CD4-positive, alpha-beta T cell treated with Interleukin-6 at 100 ng/mL for 8 hours (primary cell): ENCODE results near the gene REL.
"Not testable (repeated sequence)": the region's sequence is repeated elsewhere in the genome, so short reads cannot be mapped to it uniquely, and the experiment has no call there.

Source experiments
- DNase-seq: peaks from one replicate; pipeline ENCODE4 v3.0.0-alpha.2; 2020; ENCODE audit warnings: mixed read lengths, low spot score

REL gene

DNA sequence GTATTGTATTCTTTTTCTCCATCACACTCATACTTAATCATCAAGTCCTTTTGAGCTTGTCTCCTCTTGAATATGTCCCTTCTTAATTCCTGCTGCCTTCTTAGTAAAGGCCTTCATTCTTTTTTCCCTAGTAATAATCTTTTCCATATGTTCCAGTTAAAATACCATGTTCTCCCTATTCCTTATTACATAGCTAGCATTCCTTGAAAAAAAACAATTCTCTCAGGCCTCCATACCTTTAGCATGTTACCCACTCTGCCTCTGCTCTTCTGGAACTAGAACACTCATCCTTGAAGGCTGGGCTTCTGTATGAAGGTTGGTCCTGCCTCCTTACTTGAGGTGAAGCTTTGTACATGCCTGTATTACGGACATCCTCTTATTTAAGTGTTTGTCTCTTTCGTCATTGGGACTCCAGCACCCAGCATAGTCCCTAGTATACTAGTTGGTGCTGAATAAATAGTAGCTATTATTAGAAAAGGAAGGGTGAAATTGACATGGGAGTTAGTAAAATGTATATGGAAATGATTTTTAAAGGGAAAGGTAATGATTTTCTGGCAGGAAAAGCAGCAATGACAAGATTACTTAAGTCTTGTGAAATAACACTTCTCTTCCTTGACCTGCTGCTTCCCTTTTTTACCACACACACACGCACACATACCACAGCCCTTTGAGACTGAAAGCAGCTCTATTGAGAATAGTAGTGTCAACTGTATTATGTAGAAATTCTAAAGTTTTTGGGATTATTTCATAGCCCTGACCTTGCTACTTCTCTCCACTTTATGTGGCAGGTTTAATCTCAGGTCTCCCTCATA lies 45.6 kb downstream of the REL start:
- no peak for DNase-seq

GRCh38 chr2:60932061-60932460 lies 50.7 kb downstream of the REL start:
- not testable (repeated sequence) for DNase-seq

DNA sequence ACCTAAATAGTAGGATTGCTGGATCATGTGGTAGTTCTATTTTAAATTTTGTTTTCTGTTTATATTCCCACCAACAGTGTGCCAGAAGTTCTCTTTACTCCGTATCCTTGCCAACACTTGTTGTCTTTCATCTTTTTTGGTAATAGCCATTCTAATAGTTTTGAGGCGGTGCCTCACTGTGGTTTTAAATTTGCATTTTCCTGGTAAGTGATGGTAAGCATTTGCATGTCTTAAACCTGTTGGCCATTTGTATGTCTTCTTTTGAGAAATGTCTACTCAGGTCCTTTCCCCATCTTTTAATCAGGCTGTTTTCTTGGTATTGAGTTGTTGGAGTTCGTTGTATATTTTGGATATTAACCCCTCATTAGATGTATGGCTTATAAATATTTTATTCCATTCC lies 51.6 kb downstream of the REL start:
- no peak for DNase-seq

- no peak for DNase-seq
These were observed 52.9 kb downstream of the REL start for GRCh38 chr2:60934165-60934722.

GRCh38 chr2:60936757-60937156 lies 55.4 kb downstream of the REL start:
- no peak for DNase-seq

- DNase-seq: no peak
These were observed 56.9 kb downstream of the REL start for GRCh38 chr2:60938301-60938700.

DNA sequence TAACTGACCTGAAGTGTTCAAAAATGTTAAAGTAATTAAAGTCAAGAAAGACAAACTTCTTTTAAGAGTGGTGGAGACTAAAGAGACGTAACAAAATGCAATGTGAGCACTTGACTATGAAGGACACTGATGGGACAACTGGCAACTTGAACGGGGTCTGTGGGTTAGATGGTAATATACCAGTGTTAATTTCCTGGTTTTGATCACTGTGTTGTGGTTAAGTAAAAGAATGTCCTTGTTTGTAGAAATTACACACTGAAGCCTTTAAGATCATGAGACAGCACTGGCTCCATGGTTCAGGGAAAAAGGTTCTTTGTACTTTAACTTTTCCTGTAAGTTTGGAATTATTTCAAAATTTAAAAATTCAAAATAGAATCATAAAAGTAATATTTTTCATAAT lies 58.2 kb downstream of the REL start:
- DNase-seq: no peak

GRCh38 chr2:60945341-60945740 lies 64.0 kb downstream of the REL start:
- no peak for DNase-seq

DNA sequence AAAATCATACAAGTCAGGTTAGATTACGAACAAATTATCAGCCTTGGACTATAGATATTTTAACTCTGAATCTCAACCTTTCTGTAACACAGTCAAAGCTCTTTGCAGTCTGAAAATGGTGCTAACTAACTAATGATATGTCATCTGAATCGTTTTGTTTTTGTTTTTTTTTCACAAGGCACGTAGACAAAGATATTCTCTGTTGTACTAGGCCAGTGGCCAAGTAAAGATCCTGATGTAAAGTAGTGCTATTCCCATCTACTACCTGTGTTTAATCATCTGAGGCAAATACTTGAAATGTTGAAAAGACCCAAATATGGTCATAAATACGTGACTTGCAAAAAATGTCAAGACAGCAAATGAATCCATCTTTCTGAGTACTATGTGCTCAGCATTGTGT lies 65.7 kb downstream of the REL start:
- no peak for DNase-seq

DNA sequence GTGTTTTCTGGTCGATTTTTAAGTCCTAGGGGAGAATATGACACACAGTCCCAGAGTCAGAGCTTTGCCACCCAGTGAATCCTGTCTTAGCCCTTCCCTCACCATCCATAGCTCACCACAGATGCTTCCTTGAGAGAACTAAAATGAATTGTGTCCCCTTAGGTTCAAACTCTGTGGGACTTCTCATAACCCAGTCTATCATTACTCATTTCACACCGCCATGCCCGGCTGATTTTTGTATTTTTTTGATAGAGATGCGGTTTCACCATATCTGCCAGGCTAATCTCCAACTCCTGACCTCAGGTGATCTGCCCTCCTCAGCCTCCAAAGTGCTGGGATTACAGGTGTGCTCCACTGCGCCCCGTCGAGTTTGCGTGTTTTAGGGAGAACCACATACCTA lies 66.8 kb downstream of the REL start:
- DNase-seq: no peak

DNA sequence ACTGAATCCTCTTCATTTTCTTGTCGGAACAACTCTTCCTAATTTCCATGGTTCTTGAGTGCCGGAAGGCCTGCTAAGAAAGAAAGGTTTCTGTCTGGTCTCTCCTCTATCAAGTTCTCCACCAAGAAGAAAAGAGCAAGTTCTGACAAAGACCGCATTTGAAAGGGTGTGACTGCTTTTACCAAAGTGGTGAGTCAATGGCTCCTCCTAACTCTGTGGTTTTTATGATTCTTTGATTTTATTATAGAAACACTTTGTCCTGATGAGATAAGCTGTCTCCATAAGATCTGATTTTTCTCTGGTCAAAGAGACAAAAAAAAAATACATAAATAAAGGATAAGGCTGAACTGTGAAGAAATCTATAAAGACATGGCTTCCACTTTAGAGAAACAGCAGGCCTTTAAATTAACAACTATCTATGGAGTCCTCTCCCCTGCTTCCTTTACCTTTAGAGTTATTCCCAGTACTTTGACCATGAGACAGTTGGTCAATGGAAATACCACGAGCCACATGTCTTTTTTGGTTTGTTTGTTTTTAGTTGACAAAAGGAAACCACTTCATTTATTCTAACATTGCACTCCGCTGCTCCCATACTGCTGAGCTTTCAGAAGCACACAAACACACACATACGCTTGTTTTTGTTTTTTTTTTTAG lies 67.7 kb downstream of the REL start:
- no peak for DNase-seq

DNA sequence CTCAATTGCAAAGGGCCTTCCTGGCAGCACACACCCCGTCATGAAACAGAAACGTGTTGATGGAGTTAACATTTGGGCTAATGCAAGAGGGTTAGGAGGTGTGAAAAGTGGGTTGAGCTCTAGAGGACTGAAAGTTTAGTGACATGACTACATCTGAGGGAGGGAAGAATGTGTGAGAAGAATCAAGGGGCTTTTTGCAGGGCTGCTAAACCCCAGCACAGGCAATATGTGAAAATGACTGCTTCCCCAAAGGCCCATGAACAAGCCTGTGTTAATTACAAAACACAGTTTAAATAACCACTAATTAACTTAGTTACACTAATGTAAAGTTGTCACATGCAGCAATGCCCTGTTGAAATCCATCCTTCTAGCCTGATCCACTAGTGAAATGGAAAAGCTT lies 72.8 kb downstream of the REL start:
- no peak for DNase-seq

- DNase-seq: no peak
These were observed 75.8 kb downstream of the REL start for GRCh38 chr2:60957224-60957623.

DNA sequence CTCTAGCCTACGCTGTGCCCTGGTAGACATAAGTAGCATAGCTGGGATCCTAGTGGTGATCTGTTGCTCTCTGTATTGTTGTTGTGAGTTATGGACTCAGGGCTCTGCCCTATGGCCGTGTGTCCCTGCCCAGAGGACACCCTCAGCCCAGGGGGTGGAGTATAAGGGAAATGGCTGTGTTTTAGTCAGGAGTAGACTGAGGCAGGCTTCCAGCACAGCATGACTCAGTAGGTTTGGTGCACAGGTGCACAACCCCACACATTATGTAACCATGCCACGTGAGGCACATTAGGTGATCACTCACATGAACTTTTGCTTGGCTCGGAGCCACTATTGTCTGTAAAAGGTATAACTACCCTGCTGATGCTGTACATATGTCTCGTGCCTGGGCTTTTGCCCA lies 76.3 kb downstream of the REL start:
- DNase-seq: no peak

GRCh38 chr2:60958361-60958760 lies 77.0 kb downstream of the REL start:
- DNase-seq: no peak

GRCh38 chr2:60958800-60959199 lies 77.4 kb downstream of the REL start:
- no peak for DNase-seq

DNA sequence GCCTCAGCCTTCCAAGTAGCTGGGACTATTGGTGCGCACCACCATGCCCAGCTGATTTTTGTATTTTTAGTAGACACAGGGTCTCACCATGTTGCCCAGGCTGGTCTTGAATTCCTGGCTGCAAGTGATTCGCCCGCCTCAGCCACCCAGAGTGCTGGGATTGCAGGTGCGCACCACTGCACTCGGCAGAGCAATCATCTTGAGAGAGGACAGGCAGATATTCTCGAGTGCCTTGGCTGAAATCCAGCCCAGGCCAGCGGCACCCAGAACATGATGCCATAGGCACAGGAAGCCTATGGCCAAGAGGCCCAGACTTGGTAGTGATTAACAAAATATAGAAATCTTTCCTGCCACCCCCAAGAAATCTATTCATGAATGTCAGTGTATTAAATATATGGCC lies 78.1 kb downstream of the REL start:
- no peak for DNase-seq

- DNase-seq: no peak
These were observed 79.3 kb downstream of the REL start for GRCh38 chr2:60960706-60961105.

DNA sequence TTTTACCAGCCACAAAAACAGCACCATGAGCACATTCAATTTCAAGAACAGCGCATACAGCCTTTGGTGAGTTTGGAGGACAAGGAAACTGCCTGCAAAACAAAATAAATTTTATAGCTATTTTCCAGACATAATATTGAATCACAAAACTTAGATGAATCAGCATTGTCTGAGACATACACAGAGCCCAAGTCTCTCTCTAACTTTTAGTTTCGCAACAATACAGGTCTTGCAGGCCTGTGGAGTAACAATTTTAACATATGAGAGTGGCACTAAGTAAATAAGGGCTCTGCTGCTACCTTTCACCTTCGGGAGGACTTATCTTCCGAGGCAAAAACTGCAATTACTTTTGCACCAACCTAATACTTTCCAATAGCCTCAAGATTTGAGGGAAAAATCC lies 80.1 kb downstream of the REL start:
- DNase-seq: no peak

DNA sequence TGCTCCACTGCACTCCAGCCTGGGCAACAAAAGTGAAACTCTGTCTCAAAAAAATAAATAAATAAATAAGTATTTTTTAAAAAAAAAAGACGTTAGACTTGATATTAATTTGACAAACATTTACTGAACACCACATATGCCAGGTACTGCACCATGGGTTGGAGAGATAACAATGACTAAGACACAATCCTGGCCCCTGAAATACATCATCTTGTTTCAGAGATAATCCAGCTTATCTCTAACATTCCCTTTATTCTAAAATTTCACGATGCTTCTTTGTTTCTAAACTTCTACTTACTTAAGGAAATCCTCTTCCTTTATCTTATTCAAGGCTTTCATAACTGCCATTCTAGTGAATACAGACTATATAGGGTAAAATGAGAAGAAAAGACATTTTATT lies 81.2 kb downstream of the REL start:
- no peak for DNase-seq

DNA sequence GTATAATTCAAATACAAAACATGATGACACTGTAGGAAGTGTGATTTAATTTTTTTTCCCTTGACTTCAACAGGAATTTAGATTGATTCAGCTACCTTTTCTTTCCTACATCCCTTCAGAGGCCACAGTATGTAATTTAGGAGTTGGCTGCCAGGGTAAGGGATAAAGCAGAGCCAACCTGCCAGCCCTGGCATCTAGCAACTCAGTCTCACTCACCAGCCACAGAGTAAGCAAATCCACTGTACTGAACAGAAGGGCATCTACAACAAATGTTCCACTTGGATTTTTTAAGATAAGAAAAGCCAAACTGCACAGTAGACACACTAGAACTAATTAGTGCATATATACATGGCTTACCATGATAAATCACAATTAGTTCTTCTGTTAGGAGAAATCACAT lies 81.8 kb downstream of the REL start:
- DNase-seq: no peak

DNA sequence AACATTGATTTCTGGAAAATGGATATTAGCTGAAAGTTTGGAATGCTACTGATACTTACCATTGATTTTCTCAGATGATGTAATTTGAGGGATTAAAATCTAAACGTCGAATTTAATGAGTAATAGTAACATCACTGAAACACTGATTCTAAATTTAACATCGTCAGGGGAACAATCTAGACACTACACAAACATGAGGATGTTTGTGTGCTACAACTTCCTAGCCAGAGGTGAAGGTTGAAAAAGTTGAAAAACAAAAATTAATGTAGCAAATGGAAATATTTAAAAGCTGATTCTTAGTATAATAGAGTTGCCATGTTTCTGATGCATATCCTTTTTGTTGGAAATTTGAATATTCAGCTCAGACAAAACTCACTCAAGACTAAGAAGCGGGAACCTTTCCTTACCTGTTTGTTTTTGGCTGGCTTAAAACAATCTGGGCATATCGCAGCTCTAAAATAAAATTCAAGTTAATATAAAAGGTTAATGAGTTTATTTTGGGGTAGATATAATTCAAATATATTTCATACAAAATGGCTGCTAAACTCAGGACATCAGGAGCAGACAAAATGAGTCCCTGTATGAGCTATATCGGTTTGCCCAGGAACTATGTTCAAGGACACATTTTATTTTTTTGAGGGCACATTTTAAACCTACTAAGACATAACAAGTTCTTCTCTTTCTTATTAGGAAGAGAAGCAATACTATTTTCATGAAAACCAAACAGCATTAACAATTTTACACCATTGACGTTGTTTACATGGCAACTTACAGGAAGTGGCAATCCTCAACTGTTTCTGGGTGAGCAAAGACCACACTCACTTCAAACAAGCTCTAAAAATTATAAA lies 83.5 kb downstream of the REL start:
- peak; percentile 44 for DNase-seq

DNA sequence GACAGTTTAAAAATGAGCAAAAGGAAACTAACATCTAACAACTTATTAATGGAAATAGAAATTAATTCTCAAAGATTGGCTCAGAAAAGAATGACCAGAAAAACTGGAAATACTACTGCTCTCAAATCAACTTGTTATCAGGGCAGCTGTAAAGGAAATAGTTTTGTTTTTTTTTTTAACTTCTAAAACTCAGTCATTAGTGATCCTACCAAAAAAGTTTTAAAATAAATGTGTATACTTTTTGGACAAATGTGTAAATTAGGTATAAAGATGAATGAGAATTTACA lies 84.1 kb downstream of the REL start:
- DNase-seq: no peak
